Astrocyte (in vitro differentiated cells and primary cell): ENCODE results near the gene POU6F2. TPM values are rescaled to one million over a fixed set of nuclear protein-coding genes. Genes with fewer than 3 reads are reported as not detected.

Experiments used
- DNase-seq: peaks from one replicate; pipeline ENCODE4 v3.0.0-alpha.2; 2010; ENCODE audit warnings: low read depth
- FAIRE-seq: peaks from 2 replicates; lab custom pipeline; 2011; peaks lifted over from hg19 to GRCh38; lab: Jason Lieb, UNC
- H2AFZ ChIP-seq: 2 replicates; pipeline ENCODE4 v1.6.0; 2012; ENCODE audit warnings: low read depth, low read length, inconsistent platforms
- H3K27ac ChIP-seq: 2 replicates; pipeline ENCODE4 v1.5.1; 2011; ENCODE audit warnings: low read depth, low read length, inconsistent platforms
- H3K27me3 ChIP-seq: 2 replicates; pipeline ENCODE4 v1.6.0; 2011; ENCODE audit warnings: low read length, inconsistent platforms; ENCODE audit not compliant: insufficient read depth
- H3K36me3 ChIP-seq: 2 replicates; pipeline ENCODE4 v1.5.1; 2011; ENCODE audit warnings: low read length, inconsistent platforms; ENCODE audit not compliant: insufficient read depth
- H3K4me1 ChIP-seq: 2 replicates; pipeline ENCODE4 v1.5.1; 2011; ENCODE audit warnings: low read length, inconsistent platforms; ENCODE audit not compliant: insufficient read depth
- H3K4me2 ChIP-seq: 2 replicates; pipeline ENCODE4 v1.6.0; 2012; ENCODE audit warnings: low read length, inconsistent platforms
- H3K4me3 ChIP-seq: 2 replicates; pipeline ENCODE4 v1.5.1; 2011; ENCODE audit warnings: low read depth, mild to moderate bottlenecking, low read length, inconsistent platforms; ENCODE audit not compliant: insufficient read depth
- H3K79me2 ChIP-seq: 2 replicates; pipeline ENCODE4 v1.6.0; 2012; ENCODE audit warnings: mild to moderate bottlenecking, low read length, inconsistent platforms; ENCODE audit not compliant: insufficient read depth
- H3K9ac ChIP-seq: 2 replicates; pipeline ENCODE4 v1.6.0; 2012; ENCODE audit warnings: mild to moderate bottlenecking, low read length, inconsistent platforms
- H3K9me3 ChIP-seq: 2 replicates; pipeline ENCODE4 v1.5.1; 2012; ENCODE audit warnings: low read depth, mild to moderate bottlenecking, low read length, inconsistent platforms; ENCODE audit not compliant: insufficient read depth
- H4K20me1 ChIP-seq: 2 replicates; pipeline ENCODE4 v1.6.0; 2012; ENCODE audit warnings: low read length, inconsistent platforms; ENCODE audit not compliant: insufficient read depth
- H3K27ac Mint-ChIP-seq: one replicate; pipeline ENCODE4 v1.8.0; 2021; ENCODE audit warnings: mild to moderate bottlenecking, mixed read lengths; ENCODE audit not compliant: unreplicated experiment
- H3K27me3 Mint-ChIP-seq: one replicate; pipeline ENCODE4 v1.8.0; 2021; ENCODE audit warnings: low read depth, mixed read lengths; ENCODE audit not compliant: unreplicated experiment
- H3K36me3 Mint-ChIP-seq: one replicate; pipeline ENCODE4 v1.8.0; 2021; ENCODE audit warnings: low read depth, mixed read lengths; ENCODE audit not compliant: unreplicated experiment
- H3K4me1 Mint-ChIP-seq: one replicate; pipeline ENCODE4 v1.8.0; 2021; ENCODE audit warnings: low read depth, mixed read lengths; ENCODE audit not compliant: unreplicated experiment
- H3K4me3 Mint-ChIP-seq: one replicate; pipeline ENCODE4 v1.8.0; 2021; ENCODE audit warnings: mild to moderate bottlenecking, moderate library complexity, mixed read lengths; ENCODE audit not compliant: unreplicated experiment
- H3K9me3 Mint-ChIP-seq: one replicate; pipeline ENCODE4 v1.8.0; 2021; ENCODE audit warnings: mild to moderate bottlenecking, mixed read lengths; ENCODE audit not compliant: unreplicated experiment
- CTCF ChIP-seq: IDR thresholded peaks from 2 replicates; pipeline ENCODE4 v1.5.1; 2011; ENCODE audit warnings: low read depth, mild to moderate bottlenecking, inconsistent platforms, low read length, moderate library complexity; ENCODE audit not compliant: insufficient read depth
- EZH2 ChIP-seq: IDR thresholded peaks from 2 replicates; pipeline ENCODE4 v1.6.1; 2012; ENCODE audit warnings: mild to moderate bottlenecking, low read length, inconsistent platforms; ENCODE audit not compliant: insufficient read depth
- total RNA-seq: library from RNA; stranded (reverse); gene quantifications from 2 replicates; pipeline ENCODE4 v1.2.1, GENCODE V29; 2021

The POU6F2 gene
- total RNA-seq, 1 donor from 2014 or later, result 0.45 TPM

- DNase-seq, result no peak
- no peaks in the 10 kb centered on the region for H3K27me3 ChIP-seq
- H3K79me2 ChIP-seq, result no peaks in the 10 kb centered on the region
- no peaks in the 10 kb centered on the region for H3K4me1 ChIP-seq
- H2AFZ ChIP-seq, result peak overlapping the region; percentile 23
- peak overlapping the region; percentile 28 for H3K4me2 ChIP-seq
- Mint-ChIP-seq H3K36me3 (no peaks in the 10 kb centered on the region), H3K27me3 (peaks cover 6% of the 10 kb centered on the region), H3K4me1 (no peaks in the 10 kb centered on the region), H3K4me3 (no peak overlapping the region), H3K9me3 (no peaks in the 10 kb centered on the region), H3K27ac (no peak overlapping the region)
- H3K36me3 ChIP-seq, result no peaks in the 10 kb centered on the region
- no peak overlapping the region for H3K9ac ChIP-seq
- H4K20me1 ChIP-seq, result no peaks in the 10 kb centered on the region
- FAIRE-seq, result no peak
- no peak overlapping the region for H3K4me3 ChIP-seq
- no peak for TF ChIP-seq EZH2
- no peak for TF ChIP-seq CTCF
- H3K27ac ChIP-seq, result no peak overlapping the region
- H3K9me3 ChIP-seq, result no peaks in the 10 kb centered on the region
These were observed 153.3 kb downstream of the POU6F2 start for GRCh38 chr7:39130857-39131526.

GRCh38 chr7:39132306-39132705, 154.6 kb downstream of the POU6F2 start:
- no peak for FAIRE-seq

More at GRCh38 chr7:39132306-39132705, 154.6 kb downstream of the POU6F2 start:
- Mint-ChIP-seq H3K36me3 (no peaks in the 10 kb centered on the region), H3K27me3 (peaks cover 4% of the 10 kb centered on the region), H3K4me3 (no peak overlapping the region), H3K9me3 (no peaks in the 10 kb centered on the region), H3K4me1 (no peaks in the 10 kb centered on the region), H3K27ac (no peak overlapping the region)
- H3K9me3 ChIP-seq, result no peaks in the 10 kb centered on the region
- H3K4me3 ChIP-seq, result no peak overlapping the region
- no peak overlapping the region for H3K27ac ChIP-seq
- no peak overlapping the region for H3K9ac ChIP-seq
- TF ChIP-seq CTCF (no peak), EZH2 (no peak)
- no peaks in the 10 kb centered on the region for H3K4me1 ChIP-seq
- H3K4me2 ChIP-seq, result no peak overlapping the region
- no peaks in the 10 kb centered on the region for H4K20me1 ChIP-seq
- no peaks in the 10 kb centered on the region for H3K79me2 ChIP-seq
- DNase-seq, result no peak
- H3K27me3 ChIP-seq, result no peaks in the 10 kb centered on the region
- no peaks in the 10 kb centered on the region for H3K36me3 ChIP-seq
- no peak overlapping the region for H2AFZ ChIP-seq
